ENCODE data around the gene PIRT.

Gene PIRT

DNA sequence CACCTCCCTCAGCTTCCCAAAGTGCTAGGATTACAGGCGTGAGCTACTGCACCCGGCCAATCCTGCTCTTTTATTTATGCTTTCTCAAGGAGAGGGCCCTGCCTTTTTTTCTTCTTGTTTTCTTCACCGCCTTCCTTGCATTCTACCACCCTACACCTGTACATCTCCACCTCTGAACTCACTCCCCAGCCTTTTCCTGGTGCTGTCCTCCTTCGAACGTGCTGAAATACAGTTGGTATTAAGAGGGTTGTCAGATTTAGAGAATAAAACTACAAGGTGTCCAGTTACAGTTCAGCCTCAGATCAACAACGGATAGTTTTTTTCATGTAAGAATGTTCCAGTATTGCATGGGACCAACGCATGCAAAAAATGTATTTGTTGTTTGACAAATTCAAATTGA, 1.7 kb downstream of the PIRT start:
- Mint-ChIP-seq H3K4me1 (peaks cover 18% of the 10 kb centered on the region), H3K36me3 (ENCODE audit: low read depth) (no peaks in the 10 kb centered on the region), H3K27me3 (ENCODE audit: low read depth, poor library complexity) (peaks cover 12% of the 10 kb centered on the region), H3K9me3 (no peaks in the 10 kb centered on the region), H3K4me3 (no peak overlapping the region), H3K27ac (no peak overlapping the region)
- DNase-seq = no peak
- TF ChIP-seq, protein P1, sequence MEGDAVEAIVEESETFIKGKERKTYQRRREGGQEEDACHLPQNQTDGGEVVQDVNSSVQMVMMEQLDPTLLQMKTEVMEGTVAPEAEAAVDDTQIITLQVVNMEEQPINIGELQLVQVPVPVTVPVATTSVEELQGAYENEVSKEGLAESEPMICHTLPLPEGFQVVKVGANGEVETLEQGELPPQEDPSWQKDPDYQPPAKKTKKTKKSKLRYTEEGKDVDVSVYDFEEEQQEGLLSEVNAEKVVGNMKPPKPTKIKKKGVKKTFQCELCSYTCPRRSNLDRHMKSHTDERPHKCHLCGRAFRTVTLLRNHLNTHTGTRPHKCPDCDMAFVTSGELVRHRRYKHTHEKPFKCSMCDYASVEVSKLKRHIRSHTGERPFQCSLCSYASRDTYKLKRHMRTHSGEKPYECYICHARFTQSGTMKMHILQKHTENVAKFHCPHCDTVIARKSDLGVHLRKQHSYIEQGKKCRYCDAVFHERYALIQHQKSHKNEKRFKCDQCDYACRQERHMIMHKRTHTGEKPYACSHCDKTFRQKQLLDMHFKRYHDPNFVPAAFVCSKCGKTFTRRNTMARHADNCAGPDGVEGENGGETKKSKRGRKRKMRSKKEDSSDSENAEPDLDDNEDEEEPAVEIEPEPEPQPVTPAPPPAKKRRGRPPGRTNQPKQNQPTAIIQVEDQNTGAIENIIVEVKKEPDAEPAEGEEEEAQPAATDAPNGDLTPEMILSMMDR (IDR thresholded peaks at IDR 0.05) = no peak

DNA sequence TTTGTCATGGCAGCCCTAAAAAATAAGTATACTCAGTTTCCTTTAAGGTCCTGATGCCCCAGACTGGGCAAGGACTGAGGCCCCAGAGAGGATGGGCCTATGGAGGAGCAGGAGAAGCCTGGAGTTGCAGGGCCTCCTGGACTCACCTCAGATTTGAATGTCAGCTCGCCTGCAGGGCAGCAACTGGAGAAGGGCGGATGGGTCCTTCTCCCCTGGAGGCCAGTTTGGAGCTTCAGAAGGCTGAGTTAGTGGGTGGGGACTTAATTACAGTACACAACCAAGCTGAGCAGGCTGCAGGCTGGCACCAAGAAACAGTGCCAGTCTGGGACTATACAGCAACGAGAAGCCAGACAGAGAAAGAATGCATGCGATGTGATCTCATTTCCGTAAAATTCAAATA, 6.2 kb downstream of the PIRT start:
- Mint-ChIP-seq H3K36me3 (ENCODE audit: low read depth) (no peaks in the 10 kb centered on the region), H3K9me3 (no peaks in the 10 kb centered on the region), H3K27ac (no peak overlapping the region), H3K4me3 (no peak overlapping the region), H3K27me3 (ENCODE audit: low read depth, poor library complexity) (peaks cover 17% of the 10 kb centered on the region), H3K4me1 (peaks cover 23% of the 10 kb centered on the region)
- no peak for DNase-seq
- TF ChIP-seq, protein P1 (IDR thresholded peaks at IDR 0.05) = no peak

DNA sequence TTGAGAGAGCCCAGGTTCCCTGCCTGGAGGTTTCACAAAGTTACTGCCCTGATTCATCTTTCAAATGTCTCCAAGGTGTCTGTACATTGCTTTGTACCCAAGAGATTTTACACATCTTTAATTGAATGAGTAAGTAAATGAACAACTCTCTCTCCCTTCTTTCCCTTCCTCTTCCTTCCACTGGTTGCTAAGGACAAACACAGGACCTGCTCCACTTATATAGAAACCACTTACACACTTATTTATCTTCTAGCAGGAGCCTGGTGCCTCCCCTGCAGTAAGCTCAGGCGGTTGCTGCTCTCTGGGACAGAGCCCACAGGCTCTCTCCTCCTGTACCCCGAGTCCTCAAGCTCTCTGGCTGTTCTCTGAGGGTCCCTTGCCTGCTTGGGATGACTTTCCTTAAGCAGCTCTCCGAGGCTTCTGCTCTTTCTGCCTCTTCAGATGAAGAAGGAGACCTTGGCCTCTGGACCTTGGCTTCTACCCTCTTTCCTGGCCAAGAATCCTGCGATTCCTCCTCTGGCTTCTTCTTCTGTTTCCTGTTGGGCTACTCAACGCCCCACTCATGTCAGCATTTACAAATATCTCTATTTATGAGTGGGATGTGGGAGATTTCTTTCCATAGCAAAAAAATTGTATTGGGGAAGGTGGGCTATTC, 9.9 kb downstream of the PIRT start:
- Mint-ChIP-seq H3K9me3 (peaks cover 4% of the 10 kb centered on the region), H3K27me3 (ENCODE audit: low read depth, poor library complexity) (peaks cover 21% of the 10 kb centered on the region), H3K4me1 (peaks cover 16% of the 10 kb centered on the region), H3K27ac (no peak overlapping the region), H3K4me3 (no peak overlapping the region), H3K36me3 (ENCODE audit: low read depth) (no peaks in the 10 kb centered on the region)
- no peak for DNase-seq
- TF ChIP-seq, protein P1 (IDR thresholded peaks at IDR 0.05) = no peak

DNA sequence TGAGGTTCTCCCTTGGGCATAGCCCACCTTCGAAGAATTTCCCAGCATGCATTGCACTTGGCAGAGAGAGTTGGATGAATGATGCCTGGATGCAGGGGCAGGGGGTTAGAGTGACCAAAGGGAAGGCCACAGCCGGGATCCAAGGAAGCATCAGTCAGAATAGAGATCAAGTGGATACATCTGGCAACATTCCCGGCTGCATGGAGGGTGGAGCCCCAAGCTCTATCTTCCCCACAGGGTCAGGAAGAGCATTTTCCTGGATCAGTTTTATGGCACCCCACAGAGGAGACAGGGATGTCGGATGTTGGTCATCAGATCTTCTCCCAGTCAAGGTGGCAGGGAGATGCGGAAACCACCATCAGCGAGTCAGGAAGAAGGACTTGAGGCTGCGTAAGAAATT, 13.0 kb downstream of the PIRT start:
- peaks cover 15% of the 10 kb centered on the region for H3K4me1 Mint-ChIP-seq
- H3K9me3 Mint-ChIP-seq = peaks cover 4% of the 10 kb centered on the region
- H3K27me3 Mint-ChIP-seq (ENCODE audit: low read depth, poor library complexity) = peaks cover 31% of the 10 kb centered on the region
- H3K36me3 Mint-ChIP-seq (ENCODE audit: low read depth) = no peaks in the 10 kb centered on the region
- TF ChIP-seq, protein P1 (IDR thresholded peaks at IDR 0.05) = no peak
- DNase-seq = no peak
- H3K4me3 Mint-ChIP-seq = no peak overlapping the region
- no peak overlapping the region for H3K27ac Mint-ChIP-seq

DNA sequence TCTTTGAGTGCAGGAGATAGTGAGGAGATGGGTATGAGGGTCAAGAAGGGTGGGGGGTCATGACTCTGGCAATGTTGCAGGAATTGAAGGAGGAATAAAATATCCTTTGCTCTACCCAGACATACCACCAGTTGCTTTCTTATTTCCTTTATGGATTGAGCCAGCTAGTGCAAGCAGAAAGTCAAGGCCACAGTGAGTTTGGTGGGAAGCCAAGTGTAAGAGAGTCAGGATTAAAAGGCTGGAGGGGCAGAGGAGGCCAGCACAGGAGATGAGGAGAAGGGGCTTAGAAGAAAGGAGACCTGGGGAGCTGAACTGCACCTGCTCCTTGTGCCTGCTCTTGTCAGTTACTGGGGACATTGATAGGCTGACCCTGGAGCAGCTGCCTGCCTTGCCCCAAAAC, 16.1 kb downstream of the PIRT start:
- Mint-ChIP-seq H3K36me3 (ENCODE audit: low read depth) (no peaks in the 10 kb centered on the region), H3K27me3 (ENCODE audit: low read depth, poor library complexity) (peaks cover 32% of the 10 kb centered on the region), H3K27ac (no peak overlapping the region), H3K9me3 (peaks cover 4% of the 10 kb centered on the region), H3K4me3 (no peak overlapping the region), H3K4me1 (peaks cover 7% of the 10 kb centered on the region)
- DNase-seq = no peak
- TF ChIP-seq, protein P1 (IDR thresholded peaks at IDR 0.05) = no peak

DNA sequence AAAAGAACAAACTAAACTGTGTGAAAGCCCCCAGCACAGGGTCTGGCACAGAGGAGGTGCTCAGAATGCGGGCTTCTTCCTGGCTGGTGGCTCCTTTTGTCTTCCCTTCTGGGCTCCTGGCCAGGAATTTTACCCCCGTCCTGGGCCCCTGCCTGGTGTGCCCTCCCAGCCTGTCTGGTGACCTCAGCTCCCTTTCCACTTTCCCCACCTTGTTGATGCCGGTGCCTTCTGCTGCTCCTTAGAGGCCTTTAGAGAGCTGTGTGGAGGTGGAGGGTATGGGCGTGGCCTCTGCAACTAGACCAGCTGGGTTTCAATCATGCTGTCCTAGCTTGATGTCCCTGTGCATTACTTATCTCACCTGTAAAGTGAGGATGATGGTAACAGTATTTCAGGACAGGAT, 16.8 kb downstream of the PIRT start:
- no peak for DNase-seq
- Mint-ChIP-seq H3K36me3 (ENCODE audit: low read depth) (no peaks in the 10 kb centered on the region), H3K27ac (no peak overlapping the region), H3K4me1 (peaks cover 7% of the 10 kb centered on the region), H3K9me3 (peaks cover 4% of the 10 kb centered on the region), H3K4me3 (no peak overlapping the region), H3K27me3 (ENCODE audit: low read depth, poor library complexity) (peaks cover 32% of the 10 kb centered on the region)
- TF ChIP-seq, protein P1 (IDR thresholded peaks at IDR 0.05) = no peak
